WTC11 (cell line): ENCODE results near the gene NFIA.

ENCODE experiments used
- SP1 ChIP-seq: sonication (generic); formaldehyde crosslinking; conservative IDR thresholded peaks from 2 replicates; pipeline ENCODE4 v1.8.1; 2022; ENCODE audit warnings: missing genetic modification reagents
- TF ChIP-seq, protein P1 (sequence below): fragments of 200-600 bp; IDR thresholded peaks from 2 replicates; pipeline ENCODE4 v1.8.0; 2022; ENCODE audit warnings: antibody characterized with exemption
- TF ChIP-seq, protein P2 (sequence below): sonication (generic); formaldehyde crosslinking; IDR thresholded peaks from 2 replicates; pipeline ENCODE4 v1.8.0; 2022; ENCODE audit warnings: mild to moderate bottlenecking, missing genetic modification reagents

DNA sequence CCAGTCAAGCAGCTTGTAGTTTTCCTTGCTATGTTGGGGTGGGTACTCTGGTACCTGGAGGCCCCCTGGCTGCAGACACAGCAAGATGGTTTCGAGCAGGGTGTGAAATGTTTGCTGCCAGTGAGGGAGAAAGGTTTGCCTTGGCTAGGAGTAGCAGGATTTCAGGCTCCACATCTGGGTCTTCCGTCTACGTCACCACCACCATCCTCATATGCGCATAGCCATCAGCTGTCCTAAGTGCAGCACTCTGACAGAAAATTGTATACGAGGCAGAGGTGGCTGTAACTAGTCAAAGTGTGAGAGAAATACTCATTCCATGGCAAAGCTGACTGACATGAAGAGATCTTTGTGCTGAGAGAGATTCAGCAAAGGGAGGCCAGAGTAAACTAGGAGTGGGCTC, 212.6 kb downstream of the NFIA start:
- TF ChIP-seq, protein P1, sequence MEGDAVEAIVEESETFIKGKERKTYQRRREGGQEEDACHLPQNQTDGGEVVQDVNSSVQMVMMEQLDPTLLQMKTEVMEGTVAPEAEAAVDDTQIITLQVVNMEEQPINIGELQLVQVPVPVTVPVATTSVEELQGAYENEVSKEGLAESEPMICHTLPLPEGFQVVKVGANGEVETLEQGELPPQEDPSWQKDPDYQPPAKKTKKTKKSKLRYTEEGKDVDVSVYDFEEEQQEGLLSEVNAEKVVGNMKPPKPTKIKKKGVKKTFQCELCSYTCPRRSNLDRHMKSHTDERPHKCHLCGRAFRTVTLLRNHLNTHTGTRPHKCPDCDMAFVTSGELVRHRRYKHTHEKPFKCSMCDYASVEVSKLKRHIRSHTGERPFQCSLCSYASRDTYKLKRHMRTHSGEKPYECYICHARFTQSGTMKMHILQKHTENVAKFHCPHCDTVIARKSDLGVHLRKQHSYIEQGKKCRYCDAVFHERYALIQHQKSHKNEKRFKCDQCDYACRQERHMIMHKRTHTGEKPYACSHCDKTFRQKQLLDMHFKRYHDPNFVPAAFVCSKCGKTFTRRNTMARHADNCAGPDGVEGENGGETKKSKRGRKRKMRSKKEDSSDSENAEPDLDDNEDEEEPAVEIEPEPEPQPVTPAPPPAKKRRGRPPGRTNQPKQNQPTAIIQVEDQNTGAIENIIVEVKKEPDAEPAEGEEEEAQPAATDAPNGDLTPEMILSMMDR = no peak
- no peak for TF ChIP-seq SP1 (CRISPR knock-in tag)
- TF ChIP-seq, protein P2, sequence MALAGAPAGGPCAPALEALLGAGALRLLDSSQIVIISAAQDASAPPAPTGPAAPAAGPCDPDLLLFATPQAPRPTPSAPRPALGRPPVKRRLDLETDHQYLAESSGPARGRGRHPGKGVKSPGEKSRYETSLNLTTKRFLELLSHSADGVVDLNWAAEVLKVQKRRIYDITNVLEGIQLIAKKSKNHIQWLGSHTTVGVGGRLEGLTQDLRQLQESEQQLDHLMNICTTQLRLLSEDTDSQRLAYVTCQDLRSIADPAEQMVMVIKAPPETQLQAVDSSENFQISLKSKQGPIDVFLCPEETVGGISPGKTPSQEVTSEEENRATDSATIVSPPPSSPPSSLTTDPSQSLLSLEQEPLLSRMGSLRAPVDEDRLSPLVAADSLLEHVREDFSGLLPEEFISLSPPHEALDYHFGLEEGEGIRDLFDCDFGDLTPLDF (CRISPR knock-in tag) = no peak
